Duodenal mucosa (tissue), 2 donors: ENCODE results near the gene CUBN.

Experiments used
- H3K27ac ChIP-seq: one replicate; pipeline ENCODE4 v1.7.0; 2013; ENCODE audit warnings: low read depth, low read length
- H3K27me3 ChIP-seq, 2 donors: one replicate each; pipeline ENCODE4 v1.7.0; 2013; ENCODE audit warnings: low read length in 2 of 2, control low read depth in 1 of 2; ENCODE audit not compliant: insufficient read depth in 2 of 2, control insufficient read depth in 1 of 2
- H3K36me3 ChIP-seq, 2 donors: one replicate each; pipeline ENCODE4 v1.7.0; 2013; ENCODE audit warnings: low read length in 2 of 2, control low read depth in 1 of 2; ENCODE audit not compliant: insufficient read depth in 2 of 2, control insufficient read depth in 1 of 2
- H3K4me1 ChIP-seq, 2 donors: one replicate each; pipeline ENCODE4 v1.7.0; 2013; ENCODE audit warnings: low read length in 2 of 2, control low read depth in 1 of 2; ENCODE audit not compliant: insufficient read depth in 2 of 2, control insufficient read depth in 1 of 2
- H3K4me3 ChIP-seq, 2 donors: one replicate each; pipeline ENCODE4 v1.7.0; 2013; ENCODE audit warnings: low read length in 2 of 2, low read depth in 1 of 2
- H3K9ac ChIP-seq, 2 donors: one replicate each; pipeline ENCODE4 v1.7.0; 2013; ENCODE audit warnings: low read length in 2 of 2, low read depth in 1 of 2
- H3K9me3 ChIP-seq, 2 donors: one replicate each; pipeline ENCODE4 v1.7.0; 2013; ENCODE audit warnings: low read length in 2 of 2, control low read depth in 1 of 2; ENCODE audit not compliant: control insufficient read depth in 1 of 2

Gene CUBN

GRCh38 chr10:16943295-16944285 is 186.0 kb downstream of the CUBN start:
- Histone ChIP-seq H3K36me3 (no peaks in the 10 kb centered on the region), H3K4me3 (no peak overlapping the region), H3K27me3 (no peaks in the 10 kb centered on the region), H3K9me3 (no peaks in the 10 kb centered on the region), H3K4me1 (no peaks in the 10 kb centered on the region), H3K27ac (no peak overlapping the region), H3K9ac (no peak overlapping the region)

GRCh38 chr10:16942381-16943078 is 187.1 kb downstream of the CUBN start:
- no peaks in the 10 kb centered on the region for H3K27me3 ChIP-seq
- no peak overlapping the region for H3K27ac ChIP-seq
- H3K9ac ChIP-seq: no peak overlapping the region
- no peak overlapping the region for H3K4me3 ChIP-seq
- no peaks in the 10 kb centered on the region for H3K4me1 ChIP-seq
- H3K9me3 ChIP-seq: no peaks in the 10 kb centered on the region
- no peaks in the 10 kb centered on the region for H3K36me3 ChIP-seq

GRCh38 chr10:16941870-16942269 is 187.7 kb downstream of the CUBN start:
- no peaks in the 10 kb centered on the region for H3K36me3 ChIP-seq
- H3K9ac ChIP-seq: no peak overlapping the region
- H3K4me3 ChIP-seq: no peak overlapping the region
- H3K9me3 ChIP-seq: no peaks in the 10 kb centered on the region
- H3K27ac ChIP-seq: no peak overlapping the region
- H3K4me1 ChIP-seq: no peaks in the 10 kb centered on the region
- no peaks in the 10 kb centered on the region for H3K27me3 ChIP-seq

GRCh38 chr10:16941067-16941466 is 188.5 kb downstream of the CUBN start:
- H3K27ac ChIP-seq: no peak overlapping the region
- H3K4me1 ChIP-seq: no peaks in the 10 kb centered on the region
- H3K9ac ChIP-seq: no peak overlapping the region
- H3K4me3 ChIP-seq: no peak overlapping the region
- H3K36me3 ChIP-seq: no peaks in the 10 kb centered on the region
- H3K9me3 ChIP-seq: no peaks in the 10 kb centered on the region
- no peaks in the 10 kb centered on the region for H3K27me3 ChIP-seq

- Histone ChIP-seq H3K27me3 (no peaks in the 10 kb centered on the region), H3K9me3 (no peaks in the 10 kb centered on the region), H3K9ac (no peak overlapping the region), H3K36me3 (no peaks in the 10 kb centered on the region), H3K4me1 (no peaks in the 10 kb centered on the region), H3K4me3 (no peak overlapping the region), H3K27ac (no peak overlapping the region)
These were observed 190.7 kb downstream of the CUBN start for GRCh38 chr10:16938952-16939351.

- Histone ChIP-seq H3K27ac (no peak overlapping the region), H3K9ac (no peak overlapping the region), H3K27me3 (no peaks in the 10 kb centered on the region), H3K4me3 (no peak overlapping the region), H3K36me3 (no peaks in the 10 kb centered on the region), H3K9me3 (no peaks in the 10 kb centered on the region), H3K4me1 (no peaks in the 10 kb centered on the region)
These were observed 195.2 kb downstream of the CUBN start for GRCh38 chr10:16934461-16934860.

- Histone ChIP-seq H3K9ac (no peak overlapping the region), H3K4me1 (no peaks in the 10 kb centered on the region), H3K36me3 (no peaks in the 10 kb centered on the region), H3K27me3 (no peaks in the 10 kb centered on the region), H3K4me3 (no peak overlapping the region), H3K9me3 (no peaks in the 10 kb centered on the region), H3K27ac (no peak overlapping the region)
These were observed 195.8 kb downstream of the CUBN start for GRCh38 chr10:16933783-16934182.

- Histone ChIP-seq H3K4me1 (no peaks in the 10 kb centered on the region), H3K27ac (no peak overlapping the region), H3K4me3 (no peak overlapping the region), H3K9ac (no peak overlapping the region), H3K36me3 (no peaks in the 10 kb centered on the region), H3K9me3 (no peaks in the 10 kb centered on the region), H3K27me3 (no peaks in the 10 kb centered on the region)
These were observed 197.7 kb downstream of the CUBN start for GRCh38 chr10:16931930-16932329.

- Histone ChIP-seq H3K36me3 (no peaks in the 10 kb centered on the region), H3K27ac (no peak overlapping the region), H3K27me3 (no peaks in the 10 kb centered on the region), H3K4me1 (no peaks in the 10 kb centered on the region), H3K9ac (no peak overlapping the region), H3K9me3 (no peaks in the 10 kb centered on the region), H3K4me3 (no peak overlapping the region)
These were observed 199.1 kb downstream of the CUBN start for GRCh38 chr10:16930540-16930939.

GRCh38 chr10:16929069-16929468 is 200.5 kb downstream of the CUBN start:
- H3K4me1 ChIP-seq: no peaks in the 10 kb centered on the region
- H3K9ac ChIP-seq: no peak overlapping the region
- no peak overlapping the region for H3K4me3 ChIP-seq
- H3K27me3 ChIP-seq: no peaks in the 10 kb centered on the region
- H3K9me3 ChIP-seq: no peaks in the 10 kb centered on the region
- H3K36me3 ChIP-seq: no peaks in the 10 kb centered on the region
- H3K27ac ChIP-seq: no peak overlapping the region
